GM19328 (cell line): ENCODE measurements around the gene TGFB2.

Experiments used
- ATAC-seq: cut with Tn5 transposase; IDR thresholded peaks from one replicate; pipeline ENCODE4 v1.9.1; 2021; ENCODE audit warnings: mild to moderate bottlenecking, moderate library complexity; ENCODE audit not compliant: unreplicated experiment

The TGFB2 gene

GRCh38 chr1:218357893-218358232 is 12.7 kb downstream of the TGFB2 start:
- ATAC-seq = no peak

DNA sequence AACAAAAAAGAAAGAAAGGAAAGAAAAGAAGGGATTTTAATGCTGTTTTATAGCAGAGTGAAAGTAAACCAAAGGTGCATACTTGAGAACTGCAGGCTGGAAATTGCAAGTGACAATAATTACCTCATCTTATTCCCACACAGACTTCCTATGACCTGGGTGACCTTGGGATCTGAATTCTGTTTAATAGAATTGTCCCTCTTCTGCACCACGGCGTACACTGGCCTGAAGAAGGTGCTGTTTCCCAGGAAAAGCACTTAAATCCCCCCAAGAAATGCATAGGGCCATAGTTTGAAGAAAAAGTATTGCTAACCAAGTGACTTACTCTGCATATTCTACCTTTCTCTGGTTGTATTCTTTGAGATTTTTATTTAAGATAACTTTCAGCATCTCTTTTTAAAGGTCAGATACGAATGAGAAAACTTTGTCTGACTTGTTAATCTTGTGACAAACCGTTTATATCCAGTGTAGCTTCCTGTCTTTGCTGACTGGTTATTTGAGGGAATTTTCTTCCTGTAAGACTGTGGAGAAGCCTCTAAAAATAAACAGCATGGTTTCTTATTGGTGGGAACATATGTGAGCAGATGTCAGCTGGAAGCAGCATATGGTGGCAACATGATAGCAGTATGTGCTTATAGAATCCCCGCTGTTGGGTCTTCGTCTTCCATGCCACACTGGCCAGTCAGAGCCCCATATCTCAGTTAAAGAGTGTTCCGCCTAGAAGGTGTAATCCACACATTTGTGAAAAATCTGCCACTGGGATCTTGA is 16.3 kb downstream of the TGFB2 start:
- no peak for ATAC-seq

- ATAC-seq = no peak
Observed at GRCh38 chr1:218362418-218363076, 17.4 kb downstream of the TGFB2 start.

DNA sequence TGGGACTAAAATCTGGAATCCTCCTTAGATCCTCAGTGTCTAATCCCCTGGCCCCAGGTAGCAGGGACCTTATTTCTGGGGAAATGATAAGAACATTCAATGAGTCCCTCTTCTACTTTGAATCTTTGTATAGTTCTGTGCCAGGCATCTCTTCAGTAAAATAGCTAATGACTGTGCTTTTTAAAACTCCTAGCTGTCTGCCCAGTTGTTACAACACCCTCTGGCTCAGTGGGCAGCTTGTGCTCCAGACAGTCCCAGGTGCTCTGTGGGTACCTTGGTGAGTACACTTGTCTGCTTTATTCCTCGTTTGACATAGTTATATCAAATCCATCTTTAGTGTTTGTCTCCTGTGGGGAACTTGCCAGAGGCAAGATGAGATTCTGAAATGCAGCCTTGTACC is 18.0 kb downstream of the TGFB2 start:
- no peak for ATAC-seq

GRCh38 chr1:218364028-218364710 is 19.0 kb downstream of the TGFB2 start:
- ATAC-seq = no peak

- no peak for ATAC-seq
Observed at GRCh38 chr1:218365226-218365999, 20.3 kb downstream of the TGFB2 start.

DNA sequence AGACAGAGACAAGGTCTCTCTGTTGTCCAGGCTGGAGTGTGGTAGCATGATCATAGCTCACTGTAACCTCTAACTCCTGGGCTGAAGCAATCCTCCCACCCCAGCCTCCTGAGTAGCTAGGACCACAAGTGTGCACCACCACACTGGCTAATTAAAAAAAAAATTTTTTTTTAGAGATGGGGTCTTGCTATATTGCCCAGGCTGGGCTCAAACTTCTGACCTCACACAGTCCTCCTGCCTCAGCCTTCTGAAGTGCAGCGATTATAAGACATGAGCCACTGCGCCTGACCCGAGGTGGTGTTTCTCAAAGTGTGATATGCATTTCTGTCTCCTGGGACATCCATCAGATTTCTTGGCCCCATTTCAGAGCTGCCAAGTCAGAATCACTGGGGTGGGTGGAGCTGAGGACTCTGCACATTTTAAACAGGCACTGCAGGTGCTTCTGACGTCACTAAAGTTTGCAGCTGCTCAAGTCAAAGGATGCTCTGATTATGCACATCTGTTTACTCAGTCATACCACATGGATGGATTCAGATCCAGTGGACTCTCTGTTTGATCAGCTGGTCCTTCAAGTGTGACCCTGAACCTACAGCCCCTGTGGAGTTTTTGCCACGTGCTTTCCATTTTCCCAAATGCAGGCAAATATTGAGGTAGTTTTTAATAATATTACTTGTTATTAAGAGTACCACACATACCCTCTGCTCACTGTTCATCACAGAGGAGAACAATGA is 21.4 kb downstream of the TGFB2 start:
- ATAC-seq = no peak

- ATAC-seq = no peak
Observed at GRCh38 chr1:218367118-218367517, 22.0 kb downstream of the TGFB2 start.

- no peak for ATAC-seq
Observed at GRCh38 chr1:218368686-218369085, 23.6 kb downstream of the TGFB2 start.

- no peak for ATAC-seq
Observed at GRCh38 chr1:218369688-218370511, 24.8 kb downstream of the TGFB2 start.

DNA sequence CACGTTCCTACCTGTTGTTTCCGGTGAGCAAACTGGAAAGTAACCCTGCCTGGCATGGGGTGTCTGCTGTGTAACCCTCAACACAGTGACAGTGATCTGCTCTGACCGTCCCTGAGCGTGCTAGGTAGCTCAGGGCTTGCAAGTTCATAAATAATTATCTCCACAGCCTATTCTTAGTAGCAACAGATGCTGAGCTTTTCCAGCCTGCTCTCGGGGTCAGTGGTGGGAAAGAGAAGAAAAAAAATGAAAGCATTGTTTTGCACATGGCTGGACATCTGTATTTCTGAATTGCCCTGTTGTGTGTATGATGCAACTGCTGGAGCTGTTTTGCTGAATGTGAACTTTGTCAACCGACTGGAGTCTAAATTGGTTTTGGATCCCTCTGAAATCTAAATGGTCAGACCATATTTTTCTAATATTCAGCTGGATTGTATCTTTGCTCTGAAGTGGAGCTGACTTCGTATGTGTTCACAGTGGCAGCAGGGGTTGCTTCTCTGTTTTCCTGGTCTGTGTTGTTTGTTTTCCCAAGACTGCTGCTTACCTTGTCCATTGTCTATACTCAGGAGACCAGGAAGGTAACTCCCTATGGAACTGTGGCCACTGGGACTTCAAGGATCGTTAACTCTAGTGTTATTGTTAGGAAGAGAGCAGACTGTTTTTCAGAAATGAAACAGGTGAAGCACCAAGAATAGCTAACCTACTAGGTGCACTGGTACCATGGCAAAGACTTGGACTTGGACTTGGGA is 27.0 kb downstream of the TGFB2 start:
- ATAC-seq = no peak

- ATAC-seq = no peak
Observed at GRCh38 chr1:218374401-218375353, 29.5 kb downstream of the TGFB2 start.

GRCh38 chr1:218376722-218377121 is 31.6 kb downstream of the TGFB2 start:
- ATAC-seq = no peak

DNA sequence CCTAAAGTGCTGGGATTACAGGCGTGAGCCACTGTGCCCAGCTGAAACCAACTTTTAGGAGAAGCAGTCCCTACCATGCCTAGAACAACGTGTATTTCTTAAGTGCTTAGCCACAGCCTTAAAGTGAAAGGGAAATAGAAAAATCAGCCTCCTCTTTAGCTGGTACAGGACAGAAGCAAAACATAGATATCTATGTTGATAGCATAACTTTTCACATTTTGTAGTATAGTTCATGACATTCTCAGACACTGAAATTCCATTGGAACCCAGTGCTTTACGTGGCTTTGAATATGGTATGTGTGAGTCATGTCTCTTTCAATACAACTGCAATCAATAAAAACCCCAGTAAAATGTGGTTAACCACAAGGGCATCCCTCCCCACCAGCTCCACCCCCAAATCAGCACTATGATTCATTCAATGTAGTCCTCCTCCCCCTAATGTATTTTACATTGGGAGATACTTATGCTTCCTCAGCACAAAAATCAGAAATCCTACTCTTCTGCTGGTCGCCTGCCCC is 32.1 kb downstream of the TGFB2 start:
- ATAC-seq = peak; percentile 56

DNA sequence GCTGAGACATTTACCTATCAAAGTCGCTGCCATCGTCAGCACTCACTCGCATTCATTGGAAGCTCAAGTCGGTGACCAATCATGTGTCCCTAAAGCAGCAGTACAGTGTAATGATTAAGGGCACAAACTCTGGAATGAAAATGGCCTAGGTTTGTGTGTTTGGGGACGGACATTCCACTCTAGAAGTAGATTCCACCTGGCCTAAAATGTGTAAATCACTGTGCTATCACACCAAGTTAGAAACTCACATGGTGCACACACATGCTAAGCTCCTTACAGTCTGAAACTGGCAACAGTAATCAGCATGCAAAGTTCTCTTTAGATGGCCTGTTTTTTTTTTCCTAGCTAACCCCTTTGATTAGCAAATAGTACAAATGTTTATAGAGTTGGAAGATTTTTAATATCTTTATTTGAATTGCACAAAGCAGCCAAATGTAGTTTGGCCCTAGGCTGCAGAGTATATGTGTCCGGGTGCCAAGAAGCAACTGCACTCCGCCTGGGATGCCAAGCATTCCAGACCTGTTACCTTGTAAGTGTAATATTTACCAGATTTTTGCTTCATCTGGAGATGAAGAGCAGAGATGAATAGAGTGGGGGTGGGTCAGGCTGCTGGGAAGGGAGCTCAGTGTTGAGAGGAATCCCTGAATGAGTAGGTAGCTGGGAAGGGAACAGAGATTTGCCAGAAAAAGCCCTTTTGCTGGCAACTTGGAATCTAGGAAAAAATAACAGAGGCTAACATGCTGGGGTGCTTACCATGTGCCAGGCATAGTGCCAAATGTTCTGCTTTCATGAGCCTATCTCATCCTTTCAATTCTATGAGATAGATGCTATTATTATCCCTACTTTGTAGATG is 35.2 kb downstream of the TGFB2 start:
- no peak for ATAC-seq

DNA sequence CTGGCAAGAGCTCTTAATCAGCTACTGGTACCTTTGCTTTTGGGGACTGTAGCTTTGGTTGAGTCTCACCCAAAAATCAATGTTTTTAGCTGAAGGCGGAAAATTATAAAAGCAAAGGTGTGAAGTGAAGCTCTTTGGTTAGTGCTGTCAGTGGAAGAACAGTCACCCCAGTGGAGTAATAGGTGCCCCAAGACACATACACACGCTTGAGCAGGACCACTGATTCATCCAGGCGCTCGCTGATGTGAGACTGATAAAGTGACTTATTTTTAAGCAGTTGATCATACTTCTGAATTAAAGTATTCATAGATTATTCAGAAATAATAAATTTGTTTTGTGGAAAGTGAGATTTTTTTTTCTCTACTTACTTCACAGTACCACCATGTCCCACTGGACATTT is 37.1 kb downstream of the TGFB2 start:
- no peak for ATAC-seq

DNA sequence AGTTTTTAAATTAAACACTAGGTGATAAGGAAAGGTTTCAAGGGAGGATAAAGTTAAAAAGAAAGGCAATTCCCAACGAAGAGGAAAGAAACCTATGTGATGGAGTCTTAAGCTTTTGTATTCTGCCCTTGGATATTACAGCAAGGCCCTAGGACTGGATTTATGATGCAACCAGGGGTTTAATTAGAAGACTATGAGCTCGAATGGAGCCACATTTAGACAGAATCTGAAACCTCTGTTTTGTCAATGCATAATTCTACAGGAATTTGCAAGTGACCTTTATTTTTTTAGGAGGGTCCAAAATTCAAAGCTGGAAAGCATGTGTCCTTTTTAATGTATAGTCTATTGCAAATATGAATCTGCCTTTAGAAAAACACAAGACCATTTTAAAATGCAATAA is 37.9 kb downstream of the TGFB2 start:
- ATAC-seq = no peak
